GM23338 (cell line): ENCODE results near the gene SLX9. TPM values are rescaled to one million over a fixed set of nuclear protein-coding genes. Genes with fewer than 3 reads are reported as not detected.

ENCODE experiments used
- ATAC-seq: fragments of 200-7000 bp; cut with Tn5 transposase; 3 replicates; pipeline ENCODE4 v1.9.1; 2020
- DNase-seq: peaks from one replicate; pipeline ENCODE4 v3.0.0-alpha.2; 2015; ENCODE audit warnings: low spot score
- H2AFZ ChIP-seq: fragments of 200-600 bp; sonication (generic); 2 replicates; pipeline ENCODE4 v1.8.0; 2016; ENCODE audit warnings: antibody characterized with exemption, mild to moderate bottlenecking, moderate library complexity
- H3F3A ChIP-seq: fragments of 200-600 bp; sonication (generic); replicated peaks from 2 replicates; pipeline ENCODE4 v1.8.0; 2017; ENCODE audit warnings: antibody characterized with exemption, mixed run types, low read depth
- H3K27ac ChIP-seq: fragments of 200-600 bp; sonication (generic); 2 replicates; pipeline ENCODE4 v1.6.1; 2016; ENCODE audit warnings: low read depth
- H3K27me3 ChIP-seq: fragments of 200-600 bp; sonication (generic); 2 replicates; pipeline ENCODE4 v1.8.0; 2016; ENCODE audit warnings: mild to moderate bottlenecking, mixed run types, moderate library complexity; ENCODE audit not compliant: insufficient read depth
- H3K36me3 ChIP-seq: fragments of 200-600 bp; sonication (generic); 2 replicates; pipeline ENCODE4 v1.8.0; 2016; ENCODE audit warnings: mild to moderate bottlenecking; ENCODE audit not compliant: insufficient read depth
- H3K4me1 ChIP-seq: fragments of 200-600 bp; sonication (generic); 2 replicates; pipeline ENCODE4 v1.8.0; 2016; ENCODE audit warnings: mild to moderate bottlenecking, moderate library complexity; ENCODE audit not compliant: insufficient read depth
- H3K4me2 ChIP-seq: fragments of 200-600 bp; sonication (generic); 2 replicates; pipeline ENCODE4 v1.7.1; 2017; ENCODE audit warnings: mixed run types
- H3K4me3 ChIP-seq: fragments of 200-600 bp; sonication (generic); 2 replicates; pipeline ENCODE4 v1.6.1; 2016; ENCODE audit warnings: mixed run types
- H3K79me2 ChIP-seq: fragments of 200-600 bp; sonication (generic); replicated peaks from 2 replicates; pipeline ENCODE4 v1.8.0; 2017; ENCODE audit warnings: mild to moderate bottlenecking; ENCODE audit not compliant: insufficient read depth
- H3K9me2 ChIP-seq: fragments of 200-600 bp; sonication (generic); 2 replicates; pipeline ENCODE4 v1.8.0; 2017; ENCODE audit not compliant: insufficient read depth
- H4K20me1 ChIP-seq: fragments of 200-600 bp; sonication (generic); replicated peaks from 2 replicates; pipeline ENCODE4 v1.8.0; 2017; ENCODE audit warnings: mild to moderate bottlenecking; ENCODE audit not compliant: insufficient read depth
- H3K27ac Mint-ChIP-seq: 2 replicates; pipeline ENCODE4 v1.8.0; 2020; ENCODE audit warnings: inconsistent platforms, mild to moderate bottlenecking, moderate library complexity, mixed read lengths
- H3K27me3 Mint-ChIP-seq: 3 replicates; pipeline ENCODE4 v1.8.0; 2022; ENCODE audit warnings: low read depth, mild to moderate bottlenecking, moderate library complexity, mixed read lengths, inconsistent platforms; ENCODE audit not compliant: insufficient read depth, poor library complexity
- H3K36me3 Mint-ChIP-seq: 3 replicates; pipeline ENCODE4 v1.8.0; 2021; ENCODE audit warnings: low read depth, mild to moderate bottlenecking, inconsistent platforms, moderate library complexity, mixed read lengths
- H3K4me1 Mint-ChIP-seq: 3 replicates; pipeline ENCODE4 v1.8.0; 2020; ENCODE audit warnings: mild to moderate bottlenecking, inconsistent platforms, mixed read lengths
- H3K4me3 Mint-ChIP-seq: 3 replicates; pipeline ENCODE4 v1.8.0; 2021; ENCODE audit warnings: moderate library complexity, mild to moderate bottlenecking, inconsistent platforms, mixed read lengths
- H3K9me3 Mint-ChIP-seq: 3 replicates; pipeline ENCODE4 v1.8.0; 2020; ENCODE audit warnings: moderate library complexity, mild to moderate bottlenecking, inconsistent platforms, mixed read lengths
- CREB1 ChIP-seq: fragments of 250-450 bp; sonication (Bioruptor Pico); IDR thresholded peaks from 2 replicates; pipeline ENCODE4 v1.5.0; 2020; ENCODE audit warnings: low read depth, mild to moderate bottlenecking, moderate library complexity
- CTCF ChIP-seq, 2 experiments: fragments of 200-600 bp in 1 of 2; sonication (generic) in 1 of 2; conservative IDR thresholded peaks; 2 replicates each; pipeline versions ENCODE4 v1.5.1 to v1.6.1; 2016 to 2017; ENCODE audit warnings: antibody characterized with exemption in 2 of 2, low read depth in 2 of 2, mild to moderate bottlenecking in 2 of 2, moderate library complexity in 1 of 2
- EZH2 ChIP-seq: fragments of 200-600 bp; sonication (generic); IDR thresholded peaks from one replicate; pipeline ENCODE4 v1.8.0; 2017; ENCODE audit warnings: antibody characterized with exemption, mild to moderate bottlenecking, low read depth; ENCODE audit not compliant: unreplicated experiment
- EZH2phosphoT487 ChIP-seq: fragments of 200-600 bp; sonication (generic); IDR thresholded peaks from one replicate; pipeline ENCODE4 v1.8.1; 2018; ENCODE audit warnings: antibody characterized with exemption; ENCODE audit not compliant: unreplicated experiment
- JUNB ChIP-seq: IDR thresholded peaks from one replicate; pipeline ENCODE4 v1.6.1; 2016; ENCODE audit warnings: antibody characterized with exemption; ENCODE audit not compliant: unreplicated experiment
- NANOG ChIP-seq: IDR thresholded peaks from 2 replicates; pipeline ENCODE4 v1.6.1; 2016; ENCODE audit warnings: antibody characterized with exemption, borderline replicate concordance
- POLR2AphosphoS5 ChIP-seq: IDR thresholded peaks from 2 replicates; pipeline ENCODE4 v1.6.1; 2016; ENCODE audit warnings: antibody characterized with exemption, low read depth
- REST ChIP-seq: IDR thresholded peaks from one replicate; pipeline ENCODE4 v1.6.1; 2018; ENCODE audit warnings: antibody characterized with exemption; ENCODE audit not compliant: unreplicated experiment
- STAT1 ChIP-seq: IDR thresholded peaks from one replicate; pipeline ENCODE4 v1.6.1; 2016; ENCODE audit warnings: antibody characterized with exemption; ENCODE audit not compliant: unreplicated experiment
- ZNF114 ChIP-seq: fragments of 250-450 bp; sonication (Bioruptor Pico); IDR thresholded peaks from 2 replicates; pipeline ENCODE4 v1.5.0; 2020; ENCODE audit warnings: mild to moderate bottlenecking, moderate library complexity
- ZNF331 ChIP-seq: fragments of 250-450 bp; sonication (Bioruptor Pico); IDR thresholded peaks from 2 replicates; pipeline ENCODE4 v1.5.0; 2020; ENCODE audit warnings: low read depth, mild to moderate bottlenecking, moderate library complexity
- polyA plus RNA-seq: library from polyadenylated mRNA; unstranded; fragments of >200 nt; fragmentation: Nextera tagmentation; extraction: Ambion mirVana; gene quantifications from 2 replicates; pipeline ENCODE4 v1.2.1, GENCODE V29; 2016
- total RNA-seq: library from RNA; depleted of rRNA; stranded (reverse); fragments of >200 nt; shearing (Covaris generic); gene quantifications from 2 replicates; pipeline ENCODE4 v1.2.3, GENCODE V29; 2014
- TF ChIP-seq, protein P1 (sequence below): fragments of 250-450 bp; sonication (Bioruptor Pico); IDR thresholded peaks from 2 replicates; pipeline ENCODE4 v1.5.0; 2020; ENCODE audit warnings: mild to moderate bottlenecking, moderate library complexity
- TF ChIP-seq, protein P2 (sequence below): IDR thresholded peaks from 2 replicates; pipeline ENCODE4 v1.6.1; 2016; ENCODE audit warnings: antibody characterized with exemption

Gene SLX9
- total and polyA plus RNA-seq, 2 experiments from 2014 or later, result 41.5 to 46.9 TPM

DNA sequence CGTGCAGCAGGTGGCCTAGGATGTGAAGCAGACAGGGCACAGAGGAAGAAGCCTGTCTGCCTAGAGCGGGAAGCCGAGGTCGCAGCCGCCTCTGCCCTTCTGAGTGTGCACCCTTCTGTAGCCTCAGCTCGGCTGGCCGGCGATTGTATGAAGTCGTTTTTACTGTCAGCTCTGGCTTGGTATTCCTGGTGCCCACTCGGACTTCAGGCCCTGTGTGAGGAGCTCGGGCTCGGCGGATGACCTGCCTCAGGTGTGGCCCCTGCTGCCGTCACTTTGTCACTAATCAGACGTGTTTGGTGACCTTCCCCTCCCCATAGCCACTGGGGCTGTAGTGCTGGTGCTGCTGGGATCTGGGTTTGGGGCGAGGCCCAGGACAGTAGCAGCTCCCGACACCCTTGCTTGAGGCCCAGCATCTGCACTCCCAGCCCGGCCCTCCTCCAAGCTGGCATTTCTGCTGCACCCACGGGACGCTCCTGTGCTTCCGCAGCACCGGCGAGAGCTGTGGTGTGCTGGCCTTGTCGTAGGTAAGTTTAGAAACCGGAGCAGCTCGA is 18.1 kb downstream of the SLX9 start:
- Histone ChIP-seq H3K79me2 (peaks cover 84% of the 10 kb centered on the region), H3K36me3 (peaks cover 4% of the 10 kb centered on the region)
- H3K27ac Mint-ChIP-seq, result no peak overlapping the region

More for the DNA sequence above, 18.1 kb downstream of the SLX9 start:
- no peak overlapping the region for H2AFZ ChIP-seq
- no peaks in the 10 kb centered on the region for H3F3A ChIP-seq
- DNase-seq (no peak), ATAC-seq (no peak)
- no peak overlapping the region for H3K27ac ChIP-seq
- Mint-ChIP-seq H3K36me3 (peaks cover 44% of the 10 kb centered on the region), H3K4me3 (no peak overlapping the region), H3K9me3 (no peaks in the 10 kb centered on the region), H3K27me3 (peaks cover 11% of the 10 kb centered on the region), H3K4me1 (peaks cover 4% of the 10 kb centered on the region)
- no peak overlapping the region for H3K4me2 ChIP-seq
- H4K20me1 ChIP-seq, result peaks cover 26% of the 10 kb centered on the region
- no peaks in the 10 kb centered on the region for H3K27me3 ChIP-seq
- no peak for TF ChIP-seq JUNB
- TF ChIP-seq EZH2phosphoT487, result no peak
- no peak for TF ChIP-seq POLR2AphosphoS5
- TF ChIP-seq, protein P1, sequence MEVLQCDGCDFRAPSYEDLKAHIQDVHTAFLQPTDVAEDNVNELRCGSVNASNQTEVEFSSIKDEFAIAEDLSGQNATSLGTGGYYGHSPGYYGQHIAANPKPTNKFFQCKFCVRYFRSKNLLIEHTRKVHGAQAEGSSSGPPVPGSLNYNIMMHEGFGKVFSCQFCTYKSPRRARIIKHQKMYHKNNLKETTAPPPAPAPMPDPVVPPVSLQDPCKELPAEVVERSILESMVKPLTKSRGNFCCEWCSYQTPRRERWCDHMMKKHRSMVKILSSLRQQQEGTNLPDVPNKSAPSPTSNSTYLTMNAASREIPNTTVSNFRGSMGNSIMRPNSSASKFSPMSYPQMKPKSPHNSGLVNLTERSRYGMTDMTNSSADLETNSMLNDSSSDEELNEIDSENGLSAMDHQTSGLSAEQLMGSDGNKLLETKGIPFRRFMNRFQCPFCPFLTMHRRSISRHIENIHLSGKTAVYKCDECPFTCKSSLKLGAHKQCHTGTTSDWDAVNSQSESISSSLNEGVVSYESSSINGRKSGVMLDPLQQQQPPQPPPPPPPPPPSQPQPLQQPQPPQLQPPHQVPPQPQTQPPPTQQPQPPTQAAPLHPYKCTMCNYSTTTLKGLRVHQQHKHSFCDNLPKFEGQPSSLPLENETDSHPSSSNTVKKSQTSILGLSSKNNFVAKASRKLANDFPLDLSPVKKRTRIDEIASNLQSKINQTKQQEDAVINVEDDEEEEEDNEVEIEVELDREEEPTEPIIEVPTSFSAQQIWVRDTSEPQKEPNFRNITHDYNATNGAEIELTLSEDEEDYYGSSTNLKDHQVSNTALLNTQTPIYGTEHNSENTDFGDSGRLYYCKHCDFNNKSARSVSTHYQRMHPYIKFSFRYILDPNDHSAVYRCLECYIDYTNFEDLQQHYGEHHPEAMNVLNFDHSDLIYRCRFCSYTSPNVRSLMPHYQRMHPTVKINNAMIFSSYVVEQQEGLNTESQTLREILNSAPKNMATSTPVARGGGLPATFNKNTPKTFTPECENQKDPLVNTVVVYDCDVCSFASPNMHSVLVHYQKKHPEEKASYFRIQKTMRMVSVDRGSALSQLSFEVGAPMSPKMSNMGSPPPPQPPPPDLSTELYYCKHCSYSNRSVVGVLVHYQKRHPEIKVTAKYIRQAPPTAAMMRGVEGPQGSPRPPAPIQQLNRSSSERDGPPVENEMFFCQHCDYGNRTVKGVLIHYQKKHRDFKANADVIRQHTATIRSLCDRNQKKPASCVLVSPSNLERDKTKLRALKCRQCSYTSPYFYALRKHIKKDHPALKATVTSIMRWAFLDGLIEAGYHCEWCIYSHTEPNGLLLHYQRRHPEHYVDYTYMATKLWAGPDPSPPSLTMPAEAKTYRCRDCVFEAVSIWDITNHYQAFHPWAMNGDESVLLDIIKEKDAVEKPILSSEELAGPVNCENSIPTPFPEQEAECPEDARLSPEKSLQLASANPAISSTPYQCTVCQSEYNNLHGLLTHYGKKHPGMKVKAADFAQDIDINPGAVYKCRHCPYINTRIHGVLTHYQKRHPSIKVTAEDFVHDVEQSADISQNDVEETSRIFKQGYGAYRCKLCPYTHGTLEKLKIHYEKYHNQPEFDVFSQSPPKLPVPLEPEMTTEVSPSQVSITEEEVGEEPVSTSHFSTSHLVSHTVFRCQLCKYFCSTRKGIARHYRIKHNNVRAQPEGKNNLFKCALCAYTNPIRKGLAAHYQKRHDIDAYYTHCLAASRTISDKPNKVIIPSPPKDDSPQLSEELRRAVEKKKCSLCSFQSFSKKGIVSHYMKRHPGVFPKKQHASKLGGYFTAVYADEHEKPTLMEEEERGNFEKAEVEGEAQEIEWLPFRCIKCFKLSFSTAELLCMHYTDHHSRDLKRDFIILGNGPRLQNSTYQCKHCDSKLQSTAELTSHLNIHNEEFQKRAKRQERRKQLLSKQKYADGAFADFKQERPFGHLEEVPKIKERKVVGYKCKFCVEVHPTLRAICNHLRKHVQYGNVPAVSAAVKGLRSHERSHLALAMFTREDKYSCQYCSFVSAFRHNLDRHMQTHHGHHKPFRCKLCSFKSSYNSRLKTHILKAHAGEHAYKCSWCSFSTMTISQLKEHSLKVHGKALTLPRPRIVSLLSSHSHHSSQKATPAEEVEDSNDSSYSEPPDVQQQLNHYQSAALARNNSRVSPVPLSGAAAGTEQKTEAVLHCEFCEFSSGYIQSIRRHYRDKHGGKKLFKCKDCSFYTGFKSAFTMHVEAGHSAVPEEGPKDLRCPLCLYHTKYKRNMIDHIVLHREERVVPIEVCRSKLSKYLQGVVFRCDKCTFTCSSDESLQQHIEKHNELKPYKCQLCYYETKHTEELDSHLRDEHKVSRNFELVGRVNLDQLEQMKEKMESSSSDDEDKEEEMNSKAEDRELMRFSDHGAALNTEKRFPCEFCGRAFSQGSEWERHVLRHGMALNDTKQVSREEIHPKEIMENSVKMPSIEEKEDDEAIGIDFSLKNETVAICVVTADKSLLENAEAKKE (CRISPR knock-in tag), result no peak
- TF ChIP-seq ZNF331 (CRISPR knock-in tag), result no peak
- no peak for TF ChIP-seq REST
- TF ChIP-seq EZH2, result no peak
- no peak for TF ChIP-seq CTCF (conservative IDR thresholded peaks at IDR 0.05; ENCODE audit: low read depth in 2 of 2)
- no peak for TF ChIP-seq NANOG
- TF ChIP-seq ZNF114, result no peak
- no peak for TF ChIP-seq CREB1 (CRISPR knock-in tag)
- no peak for TF ChIP-seq STAT1
- TF ChIP-seq, protein P2, sequence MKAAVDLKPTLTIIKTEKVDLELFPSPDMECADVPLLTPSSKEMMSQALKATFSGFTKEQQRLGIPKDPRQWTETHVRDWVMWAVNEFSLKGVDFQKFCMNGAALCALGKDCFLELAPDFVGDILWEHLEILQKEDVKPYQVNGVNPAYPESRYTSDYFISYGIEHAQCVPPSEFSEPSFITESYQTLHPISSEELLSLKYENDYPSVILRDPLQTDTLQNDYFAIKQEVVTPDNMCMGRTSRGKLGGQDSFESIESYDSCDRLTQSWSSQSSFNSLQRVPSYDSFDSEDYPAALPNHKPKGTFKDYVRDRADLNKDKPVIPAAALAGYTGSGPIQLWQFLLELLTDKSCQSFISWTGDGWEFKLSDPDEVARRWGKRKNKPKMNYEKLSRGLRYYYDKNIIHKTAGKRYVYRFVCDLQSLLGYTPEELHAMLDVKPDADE, result no peak
- H3K4me3 ChIP-seq, result no peak overlapping the region
- no peaks in the 10 kb centered on the region for H3K9me2 ChIP-seq
- no peaks in the 10 kb centered on the region for H3K4me1 ChIP-seq
